Colon (tissue), 2 donors: Measurements from ENCODE around the gene NFKBIE.

Source experiments
- FAIRE-seq: peaks from 2 replicates; lab custom pipeline; 2012; peaks lifted over from hg19 to GRCh38; lab: Jason Lieb, UNC
- donor health status: control.
- donor health status: control.

Gene NFKBIE

DNA sequence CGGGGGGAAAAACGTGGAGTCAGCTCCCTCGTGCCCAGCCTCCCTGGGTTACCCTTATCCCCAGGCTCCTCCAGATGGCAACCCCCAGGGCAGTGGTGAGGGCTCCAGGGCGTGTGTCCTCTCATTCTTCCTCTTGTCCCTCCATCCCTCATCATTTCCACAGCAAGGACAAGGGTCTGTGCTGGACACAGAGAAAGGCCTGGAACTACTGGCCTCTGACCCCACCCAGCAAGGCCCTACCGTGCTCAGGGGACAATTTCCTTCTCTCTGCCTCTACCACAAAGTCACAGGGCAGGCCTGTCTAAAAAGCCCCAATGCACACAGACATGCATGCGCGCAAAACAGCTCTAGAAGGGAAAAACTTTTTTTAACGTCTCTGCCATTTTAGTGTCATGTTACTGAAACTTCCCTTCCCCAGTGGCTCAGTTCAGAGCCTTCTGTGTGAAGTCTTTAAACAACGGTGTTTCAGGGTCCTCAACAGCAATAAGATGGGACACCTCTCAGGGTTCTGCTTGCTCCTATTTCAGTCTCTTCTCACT lies 7.0 kb downstream of the NFKBIE start:
- no peak for FAIRE-seq

DNA sequence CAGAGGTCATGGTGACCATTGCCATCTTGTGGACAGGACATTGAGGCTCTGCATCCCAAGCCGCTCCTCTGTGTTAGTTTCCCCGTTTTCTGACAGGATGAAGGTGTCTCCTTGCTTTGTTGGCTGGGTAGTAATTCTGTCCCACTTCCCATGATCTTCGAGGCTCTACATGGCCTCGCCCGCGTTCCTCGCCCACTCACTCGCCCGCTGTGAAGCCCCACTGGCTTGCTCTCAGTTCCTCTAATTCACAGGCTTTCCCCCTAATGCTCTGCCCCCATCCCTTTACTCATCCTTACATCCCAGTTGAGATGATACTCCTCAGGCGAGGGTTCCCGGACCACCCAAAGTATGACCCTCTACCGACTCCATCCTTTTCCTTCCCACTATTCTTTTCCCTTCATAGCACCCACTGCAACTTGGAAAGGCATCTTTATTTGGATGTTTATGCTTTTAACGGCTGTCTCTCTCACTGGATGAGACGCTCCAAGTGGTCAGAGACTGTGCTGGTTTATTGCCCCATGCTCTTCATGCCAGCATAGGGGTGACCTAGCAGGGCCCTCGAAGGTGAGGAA lies 7.5 kb downstream of the NFKBIE start:
- FAIRE-seq = no peak

DNA sequence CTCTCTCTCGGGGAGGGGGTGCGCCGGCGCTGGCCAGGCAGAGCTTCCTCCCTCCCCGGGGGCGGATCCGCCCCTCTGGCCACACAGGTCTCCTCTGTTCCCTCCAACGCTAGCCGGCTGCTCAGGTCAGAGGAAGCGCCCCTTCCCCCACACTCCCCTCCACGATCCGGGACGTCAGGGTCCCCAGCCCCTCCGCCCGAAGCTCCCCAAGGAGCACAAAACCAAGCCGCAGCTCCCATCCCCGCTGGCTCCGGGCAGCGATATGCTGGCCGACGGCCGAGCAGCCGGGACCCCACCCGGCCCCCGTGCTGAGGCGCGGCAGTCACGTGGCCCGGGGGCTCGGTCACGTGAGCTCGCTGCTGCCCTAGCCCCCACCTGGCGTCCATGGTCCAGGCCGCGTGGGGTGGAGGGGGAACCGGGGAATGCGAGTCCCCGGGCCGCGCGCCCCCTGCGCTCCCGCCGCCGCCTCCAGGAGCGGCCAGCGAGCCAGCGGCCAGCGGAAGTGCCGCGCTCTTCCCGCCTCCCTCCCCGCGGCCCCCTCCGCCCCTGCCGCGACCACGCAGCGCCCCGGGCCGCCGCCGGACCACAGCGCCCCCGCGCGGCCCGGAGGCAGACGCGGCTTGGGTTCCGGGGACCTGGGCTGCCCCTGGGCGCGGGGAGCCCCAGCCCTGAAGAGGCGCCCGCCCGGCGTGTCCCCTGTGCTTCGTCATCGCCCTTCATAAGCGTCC lies 8.2 kb downstream of the NFKBIE start, which contains the start of gene SLC35B2:
SLC35B2 (minus strand) TSS at position 504 of the 728 bp plus-strand sequence; CDS start at position 386, 118 bp downstream.
- no peak for FAIRE-seq

- no peak for FAIRE-seq
These were observed 8.7 kb downstream of the NFKBIE start for GRCh38 chr6:44256775-44257024.

GRCh38 chr6:44255871-44256774 lies 9.2 kb downstream of the NFKBIE start:
- no peak for FAIRE-seq

GRCh38 chr6:44255105-44255808 lies 10.1 kb downstream of the NFKBIE start:
- FAIRE-seq = no peak

- no peak for FAIRE-seq
These were observed 10.9 kb downstream of the NFKBIE start for GRCh38 chr6:44254191-44255104.

DNA sequence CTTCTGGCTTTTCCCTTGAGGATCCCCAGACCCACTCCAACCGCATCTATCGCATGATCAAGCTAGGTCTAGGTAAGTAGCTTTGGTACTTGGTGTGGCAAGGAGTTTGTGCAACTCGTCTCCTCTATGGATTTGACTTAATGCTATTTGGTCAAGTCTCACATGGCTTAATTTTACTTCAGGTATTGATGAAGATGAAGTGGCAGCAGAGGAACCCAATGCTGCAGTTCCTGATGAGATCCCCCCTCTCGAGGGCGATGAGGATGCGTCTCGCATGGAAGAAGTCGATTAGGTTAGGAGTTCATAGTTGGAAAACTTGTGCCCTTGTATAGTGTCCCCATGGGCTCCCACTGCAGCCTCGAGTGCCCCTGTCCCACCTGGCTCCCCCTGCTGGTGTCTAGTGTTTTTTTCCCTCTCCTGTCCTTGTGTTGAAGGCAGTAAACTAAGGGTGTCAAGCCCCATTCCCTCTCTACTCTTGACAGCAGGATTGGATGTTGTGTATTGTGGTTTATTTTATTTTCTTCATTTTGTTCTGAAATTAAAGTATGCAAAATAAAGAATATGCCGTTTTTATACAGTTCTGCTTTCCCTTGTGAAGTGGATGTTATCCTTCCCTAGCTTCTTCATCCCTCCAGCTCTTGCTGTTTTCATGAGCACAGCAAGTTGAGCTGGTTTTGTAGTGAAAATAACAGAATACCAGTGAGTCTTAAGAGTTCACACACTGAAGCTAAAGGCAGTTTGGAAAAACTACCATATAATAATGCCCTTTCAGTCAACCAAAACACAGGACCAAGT lies 11.8 kb downstream of the NFKBIE start:
- FAIRE-seq = no peak

DNA sequence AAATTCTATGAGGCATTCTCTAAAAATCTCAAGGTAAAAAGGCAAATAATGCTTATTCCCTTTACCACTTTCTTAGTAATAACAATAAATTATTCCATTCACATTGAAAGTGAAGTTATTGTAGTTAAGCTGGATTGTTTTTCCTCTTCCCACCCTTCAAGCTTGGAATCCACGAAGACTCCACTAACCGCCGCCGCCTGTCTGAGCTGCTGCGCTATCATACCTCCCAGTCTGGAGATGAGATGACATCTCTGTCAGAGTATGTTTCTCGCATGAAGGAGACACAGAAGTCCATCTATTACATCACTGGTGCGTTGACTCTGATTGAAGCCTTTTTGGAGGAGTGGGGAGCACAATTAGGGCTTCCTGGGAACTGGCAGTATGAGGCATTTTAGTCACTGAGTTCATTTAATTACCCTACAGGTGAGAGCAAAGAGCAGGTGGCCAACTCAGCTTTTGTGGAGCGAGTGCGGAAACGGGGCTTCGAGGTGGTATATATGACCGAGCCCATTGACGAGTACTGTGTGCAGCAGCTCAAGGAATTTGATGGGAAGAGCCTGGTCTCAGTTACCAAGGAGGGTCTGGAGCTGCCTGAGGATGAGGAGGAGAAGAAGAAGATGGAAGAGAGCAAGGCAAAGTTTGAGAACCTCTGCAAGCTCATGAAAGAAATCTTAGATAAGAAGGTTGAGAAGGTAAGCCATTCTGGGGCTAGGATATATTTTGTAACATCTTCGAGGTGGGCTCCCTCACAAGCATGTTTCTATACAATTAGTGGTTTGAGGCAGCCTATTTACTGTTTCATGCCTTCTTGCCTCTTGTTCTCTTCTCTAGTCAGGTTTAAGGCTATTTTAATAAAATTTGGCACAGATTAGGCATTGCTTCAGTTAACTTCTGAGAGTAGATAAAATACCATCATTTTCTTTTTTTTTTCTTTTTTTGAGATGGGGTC lies 13.5 kb downstream of the NFKBIE start:
- no peak for FAIRE-seq

GRCh38 chr6:44250718-44251123 lies 14.6 kb downstream of the NFKBIE start:
- FAIRE-seq = no peak

GRCh38 chr6:44250067-44250717 lies 15.2 kb downstream of the NFKBIE start:
- FAIRE-seq = no peak

DNA sequence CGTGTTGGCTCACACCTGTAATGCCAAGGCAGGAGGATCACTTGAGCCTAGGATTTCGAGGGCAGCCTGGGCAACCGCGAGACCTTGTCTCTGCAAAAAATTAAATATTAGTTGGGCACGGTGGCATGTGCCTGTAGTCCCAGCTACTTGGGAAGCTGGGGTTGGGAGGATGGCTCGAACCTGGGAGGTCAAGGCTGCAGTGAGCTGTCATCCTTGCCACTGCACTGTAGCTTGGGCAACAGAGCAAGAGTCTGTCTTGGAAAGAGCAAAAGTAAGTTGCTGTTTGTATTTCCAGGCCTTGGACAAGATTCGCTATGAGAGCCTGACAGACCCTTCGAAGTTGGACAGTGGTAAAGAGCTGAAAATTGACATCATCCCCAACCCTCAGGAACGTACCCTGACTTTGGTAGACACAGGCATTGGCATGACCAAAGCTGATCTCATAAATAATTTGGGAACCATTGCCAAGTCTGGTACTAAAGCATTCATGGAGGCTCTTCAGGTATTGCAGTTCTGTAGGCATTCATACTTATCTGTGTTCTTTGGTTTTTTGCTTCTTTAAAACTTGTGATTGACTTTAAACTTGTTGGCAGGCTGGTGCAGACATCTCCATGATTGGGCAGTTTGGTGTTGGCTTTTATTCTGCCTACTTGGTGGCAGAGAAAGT lies 16.1 kb downstream of the NFKBIE start:
- no peak for FAIRE-seq

DNA sequence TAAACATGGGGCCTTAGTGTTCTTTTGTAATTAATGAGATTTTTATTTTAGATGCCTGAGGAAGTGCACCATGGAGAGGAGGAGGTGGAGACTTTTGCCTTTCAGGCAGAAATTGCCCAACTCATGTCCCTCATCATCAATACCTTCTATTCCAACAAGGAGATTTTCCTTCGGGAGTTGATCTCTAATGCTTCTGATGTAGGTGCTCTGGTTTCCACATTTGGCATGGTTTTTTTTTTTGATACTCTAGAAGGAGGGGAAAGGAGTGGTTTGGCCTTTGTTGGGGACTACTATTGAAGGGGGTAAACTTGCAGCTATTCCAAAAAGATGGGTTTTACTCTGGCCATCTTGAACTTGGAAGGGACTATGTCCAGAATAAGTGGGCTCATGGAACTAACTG lies 16.8 kb downstream of the NFKBIE start:
- no peak for FAIRE-seq

GRCh38 chr6:44247338-44248302 lies 17.7 kb downstream of the NFKBIE start:
- no peak for FAIRE-seq

GRCh38 chr6:44246663-44247337 lies 18.6 kb downstream of the NFKBIE start, which contains the start of gene HSP90AB1:
Gene HSP90AB1, plus strand, starts transcription at chr6:44247101. Its CDS starts 1,529 bp downstream, at chr6:44248630.
- no peak for FAIRE-seq
